ENCODE results near the gene SCGB1D4. TPM values are rescaled to one million over a fixed set of nuclear protein-coding genes. Genes with fewer than 3 reads are reported as not detected.

The SCGB1D4 gene
- total RNA-seq, 1 donor from 2014 or later, result not detected

DNA sequence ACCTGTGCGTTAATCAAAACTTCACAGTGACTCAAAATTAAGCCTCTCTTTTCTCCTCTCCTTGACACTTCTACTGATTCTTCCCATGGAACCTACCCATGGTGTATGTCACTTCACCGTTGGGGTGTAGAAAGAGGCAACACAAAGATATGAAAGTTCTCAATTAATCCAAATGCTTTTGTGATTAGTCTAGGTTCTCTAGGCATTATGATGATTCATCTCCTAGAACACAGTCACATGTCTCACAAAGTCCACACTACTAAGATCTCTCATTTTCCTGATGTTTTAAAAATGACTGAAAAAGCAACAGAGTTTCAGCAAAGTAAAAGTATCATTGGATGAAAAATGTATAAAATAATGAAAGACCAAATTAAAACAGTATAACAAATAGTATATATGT lies 42.6 kb downstream of the SCGB1D4 start:
- H3K9me3 ChIP-seq (ENCODE audit: insufficient read depth, low read depth, low read length), result peaks cover 6% of the 10 kb centered on the region
- Mint-ChIP-seq H3K4me3 (ENCODE audit: unreplicated experiment) (no peak overlapping the region), H3K27me3 (ENCODE audit: low read depth, unreplicated experiment) (peaks cover 7% of the 10 kb centered on the region), H3K4me1 (ENCODE audit: low read depth, unreplicated experiment) (peaks cover 3% of the 10 kb centered on the region), H3K27ac (ENCODE audit: unreplicated experiment) (no peak overlapping the region), H3K36me3 (ENCODE audit: low read depth, unreplicated experiment) (no peaks in the 10 kb centered on the region), H3K9me3 (ENCODE audit: unreplicated experiment) (peaks cover 15% of the 10 kb centered on the region)
- H3K4me1 ChIP-seq (ENCODE audit: insufficient read depth, low read length), result no peaks in the 10 kb centered on the region
- TF ChIP-seq EZH2 (IDR thresholded peaks at IDR 0.05; ENCODE audit: insufficient read depth, low read length), result no peak
- TF ChIP-seq CTCF (IDR thresholded peaks at IDR 0.05; ENCODE audit: insufficient read depth, low read depth, low read length), result no peak
- H3K4me3 ChIP-seq (ENCODE audit: insufficient read depth, low read depth, low read length), result no peak overlapping the region
- no peaks in the 10 kb centered on the region for H3K36me3 ChIP-seq (ENCODE audit: insufficient read depth, low read length)
- no peak for DNase-seq (ENCODE audit: low read depth)
- no peaks in the 10 kb centered on the region for H3K79me2 ChIP-seq (ENCODE audit: insufficient read depth, low read length)
- no peaks in the 10 kb centered on the region for H4K20me1 ChIP-seq (ENCODE audit: insufficient read depth, low read length)
- H3K4me2 ChIP-seq (ENCODE audit: low read length), result no peak overlapping the region
- H3K27ac ChIP-seq (ENCODE audit: low read depth, low read length), result no peak overlapping the region
- H3K9ac ChIP-seq (ENCODE audit: low read length), result no peak overlapping the region
- H2AFZ ChIP-seq (ENCODE audit: low read depth, low read length), result no peak overlapping the region
- H3K27me3 ChIP-seq (ENCODE audit: insufficient read depth, low read length), result peaks cover 2% of the 10 kb centered on the region
- FAIRE-seq, result no peak

- Histone ChIP-seq H3K4me3 (ENCODE audit: insufficient read depth, low read depth, low read length) (no peak overlapping the region), H3K79me2 (ENCODE audit: insufficient read depth, low read length) (no peaks in the 10 kb centered on the region), H3K9me3 (ENCODE audit: insufficient read depth, low read depth, low read length) (peaks cover 8% of the 10 kb centered on the region), H3K27me3 (ENCODE audit: insufficient read depth, low read length) (no peaks in the 10 kb centered on the region), H2AFZ (ENCODE audit: low read depth, low read length) (no peak overlapping the region), H3K9ac (ENCODE audit: low read length) (no peak overlapping the region), H3K4me2 (ENCODE audit: low read length) (no peak overlapping the region), H3K4me1 (ENCODE audit: insufficient read depth, low read length) (no peaks in the 10 kb centered on the region), H4K20me1 (ENCODE audit: insufficient read depth, low read length) (no peaks in the 10 kb centered on the region), H3K27ac (ENCODE audit: low read depth, low read length) (no peak overlapping the region), H3K36me3 (ENCODE audit: insufficient read depth, low read length) (no peaks in the 10 kb centered on the region)
- Mint-ChIP-seq H3K4me1 (ENCODE audit: low read depth, unreplicated experiment) (peaks cover 3% of the 10 kb centered on the region), H3K36me3 (ENCODE audit: low read depth, unreplicated experiment) (no peaks in the 10 kb centered on the region), H3K4me3 (ENCODE audit: unreplicated experiment) (no peak overlapping the region), H3K9me3 (ENCODE audit: unreplicated experiment) (peaks cover 20% of the 10 kb centered on the region), H3K27me3 (ENCODE audit: low read depth, unreplicated experiment) (peaks cover 14% of the 10 kb centered on the region), H3K27ac (ENCODE audit: unreplicated experiment) (no peak overlapping the region)
- no peak for DNase-seq (ENCODE audit: low read depth)
- FAIRE-seq, result no peak
- TF ChIP-seq EZH2 (IDR thresholded peaks at IDR 0.05; ENCODE audit: insufficient read depth, low read length) (no peak), CTCF (IDR thresholded peaks at IDR 0.05; ENCODE audit: insufficient read depth, low read depth, low read length) (no peak)
Measured at GRCh38 chr11:62253999-62254542, 44.8 kb downstream of the SCGB1D4 start.

GRCh38 chr11:62251698-62252097 lies 47.2 kb downstream of the SCGB1D4 start:
- Mint-ChIP-seq H3K4me1 (ENCODE audit: low read depth, unreplicated experiment) (peaks cover 3% of the 10 kb centered on the region), H3K9me3 (ENCODE audit: unreplicated experiment) (peaks cover 20% of the 10 kb centered on the region), H3K27me3 (ENCODE audit: low read depth, unreplicated experiment) (peaks cover 17% of the 10 kb centered on the region), H3K36me3 (ENCODE audit: low read depth, unreplicated experiment) (no peaks in the 10 kb centered on the region), H3K27ac (ENCODE audit: unreplicated experiment) (no peak overlapping the region), H3K4me3 (ENCODE audit: unreplicated experiment) (no peak overlapping the region)
- no peaks in the 10 kb centered on the region for H3K27me3 ChIP-seq (ENCODE audit: insufficient read depth, low read length)
- no peak overlapping the region for H3K27ac ChIP-seq (ENCODE audit: low read depth, low read length)
- no peak overlapping the region for H3K9ac ChIP-seq (ENCODE audit: low read length)
- no peaks in the 10 kb centered on the region for H3K4me1 ChIP-seq (ENCODE audit: insufficient read depth, low read length)
- H3K4me3 ChIP-seq (ENCODE audit: insufficient read depth, low read depth, low read length), result no peak overlapping the region
- no peaks in the 10 kb centered on the region for H3K36me3 ChIP-seq (ENCODE audit: insufficient read depth, low read length)
- no peaks in the 10 kb centered on the region for H3K79me2 ChIP-seq (ENCODE audit: insufficient read depth, low read length)
- DNase-seq (ENCODE audit: low read depth) (no peak), FAIRE-seq (no peak)
- peaks cover 8% of the 10 kb centered on the region for H3K9me3 ChIP-seq (ENCODE audit: insufficient read depth, low read depth, low read length)
- no peak overlapping the region for H2AFZ ChIP-seq (ENCODE audit: low read depth, low read length)
- H4K20me1 ChIP-seq (ENCODE audit: insufficient read depth, low read length), result no peaks in the 10 kb centered on the region
- H3K4me2 ChIP-seq (ENCODE audit: low read length), result no peak overlapping the region
- TF ChIP-seq CTCF (IDR thresholded peaks at IDR 0.05; ENCODE audit: insufficient read depth, low read depth, low read length) (no peak), EZH2 (IDR thresholded peaks at IDR 0.05; ENCODE audit: insufficient read depth, low read length) (no peak)
